ENCODE measurements around the gene LDLRAD4.

DNA sequence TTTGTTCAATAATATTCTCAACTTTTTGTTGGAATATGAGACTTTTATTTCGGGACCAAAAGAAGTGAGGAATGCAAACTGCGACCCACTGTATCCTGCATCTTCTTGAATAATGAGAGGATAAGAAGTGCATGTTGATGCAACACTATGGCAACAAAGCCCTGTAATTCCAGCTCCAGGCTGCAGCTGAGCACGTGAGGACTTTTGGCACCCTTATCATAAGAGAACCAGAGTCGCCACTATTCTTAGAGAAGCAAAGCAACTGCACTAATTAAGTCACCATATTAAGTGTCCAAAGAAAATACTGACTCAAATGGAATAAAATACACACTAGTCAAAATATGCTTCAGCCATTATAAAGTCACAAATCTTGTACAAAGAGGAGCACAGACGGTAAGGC lies 441.9 kb downstream of the LDLRAD4 start:
- TF ChIP-seq CTCF (conservative IDR thresholded peaks at IDR 0.05; ENCODE audit: low read depth, low read length) (no peak), EZH2 (IDR thresholded peaks at IDR 0.05; ENCODE audit: borderline replicate concordance, low read depth, low read length, poor library complexity, severe bottlenecking) (no peak)

Measured in A673 (cell line).